ENCODE results near the gene URB2. TPM values are rescaled to one million over a fixed set of nuclear protein-coding genes. Genes with fewer than 3 reads are reported as not detected.
A peak's percentile ranks its signal among the peaks of the same experiment; 100 is the strongest.

URB2 gene
- total RNA-seq, 1 donor from 2014 or later: 9.0 TPM

GRCh38 chr1:229625071-229625914 lies 754 bp upstream of the URB2 start:
- Mint-ChIP-seq H3K36me3 (ENCODE audit: unreplicated experiment) (no peaks in the 10 kb centered on the region), H3K4me1 (ENCODE audit: low read depth, unreplicated experiment) (peaks cover 18% of the 10 kb centered on the region), H3K9me3 (ENCODE audit: unreplicated experiment) (peaks cover 7% of the 10 kb centered on the region), H3K4me3 (ENCODE audit: unreplicated experiment) (peak overlapping the region; percentile 97), H3K27me3 (ENCODE audit: unreplicated experiment) (peaks cover 2% of the 10 kb centered on the region), H3K27ac (ENCODE audit: unreplicated experiment) (peak overlapping the region; percentile 20)
- no peak for TF ChIP-seq CTCF (IDR thresholded peaks at IDR 0.05; ENCODE audit: partially characterized antibody, unreplicated experiment)
- peak; percentile 53 for DNase-seq

- Mint-ChIP-seq H3K27ac (ENCODE audit: unreplicated experiment) (no peak overlapping the region), H3K27me3 (ENCODE audit: unreplicated experiment) (peaks cover 2% of the 10 kb centered on the region), H3K4me1 (ENCODE audit: low read depth, unreplicated experiment) (peaks cover 18% of the 10 kb centered on the region), H3K4me3 (ENCODE audit: unreplicated experiment) (peak overlapping the region; percentile 96), H3K9me3 (ENCODE audit: unreplicated experiment) (peaks cover 7% of the 10 kb centered on the region), H3K36me3 (ENCODE audit: unreplicated experiment) (no peaks in the 10 kb centered on the region)
- no peak for DNase-seq
- no peak for TF ChIP-seq CTCF (IDR thresholded peaks at IDR 0.05; ENCODE audit: partially characterized antibody, unreplicated experiment)
Observed at GRCh38 chr1:229627003-229627402, 956 bp downstream of the URB2 start.

GRCh38 chr1:229629261-229629660 lies 3.2 kb downstream of the URB2 start:
- Mint-ChIP-seq H3K4me3 (ENCODE audit: unreplicated experiment) (no peak overlapping the region), H3K36me3 (ENCODE audit: unreplicated experiment) (no peaks in the 10 kb centered on the region), H3K27ac (ENCODE audit: unreplicated experiment) (no peak overlapping the region), H3K9me3 (ENCODE audit: unreplicated experiment) (peaks cover 7% of the 10 kb centered on the region), H3K4me1 (ENCODE audit: low read depth, unreplicated experiment) (peaks cover 15% of the 10 kb centered on the region), H3K27me3 (ENCODE audit: unreplicated experiment) (peaks cover 2% of the 10 kb centered on the region)
- no peak for TF ChIP-seq CTCF (IDR thresholded peaks at IDR 0.05; ENCODE audit: partially characterized antibody, unreplicated experiment)
- DNase-seq: no peak

- H3K27me3 Mint-ChIP-seq (ENCODE audit: unreplicated experiment): no peaks in the 10 kb centered on the region
- H3K27ac Mint-ChIP-seq (ENCODE audit: unreplicated experiment): no peak overlapping the region
- TF ChIP-seq CTCF (IDR thresholded peaks at IDR 0.05; ENCODE audit: partially characterized antibody, unreplicated experiment): no peak
- DNase-seq: no peak
- peaks cover 7% of the 10 kb centered on the region for H3K4me1 Mint-ChIP-seq (ENCODE audit: low read depth, unreplicated experiment)
- no peaks in the 10 kb centered on the region for H3K36me3 Mint-ChIP-seq (ENCODE audit: unreplicated experiment)
- no peak overlapping the region for H3K4me3 Mint-ChIP-seq (ENCODE audit: unreplicated experiment)
- H3K9me3 Mint-ChIP-seq (ENCODE audit: unreplicated experiment): peaks cover 1% of the 10 kb centered on the region
Observed at GRCh38 chr1:229631148-229631547, 5.1 kb downstream of the URB2 start.

- no peak overlapping the region for H3K27ac Mint-ChIP-seq (ENCODE audit: unreplicated experiment)
- H3K27me3 Mint-ChIP-seq (ENCODE audit: unreplicated experiment): no peaks in the 10 kb centered on the region
- H3K36me3 Mint-ChIP-seq (ENCODE audit: unreplicated experiment): no peaks in the 10 kb centered on the region
- TF ChIP-seq CTCF (IDR thresholded peaks at IDR 0.05; ENCODE audit: partially characterized antibody, unreplicated experiment): no peak
- peaks cover 3% of the 10 kb centered on the region for H3K4me1 Mint-ChIP-seq (ENCODE audit: low read depth, unreplicated experiment)
- DNase-seq: no peak
- H3K4me3 Mint-ChIP-seq (ENCODE audit: unreplicated experiment): no peak overlapping the region
- H3K9me3 Mint-ChIP-seq (ENCODE audit: unreplicated experiment): peaks cover 1% of the 10 kb centered on the region
Observed at GRCh38 chr1:229631966-229632365, 5.9 kb downstream of the URB2 start.

Data from glutamatergic neuron (in vitro differentiated cells).